ES-I3 (cell line): ENCODE data around the gene WDR11.

Experiments used
- H3K36me3 ChIP-seq: 2 replicates; pipeline ENCODE4 v1.6.1; 2013; ENCODE audit warnings: mild to moderate bottlenecking, low read length, control low read depth, moderate library complexity; ENCODE audit not compliant: insufficient read depth
- H3K4me1 ChIP-seq: 2 replicates; pipeline ENCODE4 v1.6.1; 2013; ENCODE audit warnings: mild to moderate bottlenecking, control low read depth, low read length; ENCODE audit not compliant: insufficient read depth
- H3K9ac ChIP-seq: 2 replicates; pipeline ENCODE4 v1.6.1; 2013; ENCODE audit warnings: low read depth, mild to moderate bottlenecking, low read length, moderate library complexity
- H3K9me3 ChIP-seq: 2 replicates; pipeline ENCODE4 v1.6.1; 2013; ENCODE audit warnings: mild to moderate bottlenecking, low read length, moderate library complexity; ENCODE audit not compliant: control insufficient read depth, insufficient read depth

The WDR11 gene

DNA sequence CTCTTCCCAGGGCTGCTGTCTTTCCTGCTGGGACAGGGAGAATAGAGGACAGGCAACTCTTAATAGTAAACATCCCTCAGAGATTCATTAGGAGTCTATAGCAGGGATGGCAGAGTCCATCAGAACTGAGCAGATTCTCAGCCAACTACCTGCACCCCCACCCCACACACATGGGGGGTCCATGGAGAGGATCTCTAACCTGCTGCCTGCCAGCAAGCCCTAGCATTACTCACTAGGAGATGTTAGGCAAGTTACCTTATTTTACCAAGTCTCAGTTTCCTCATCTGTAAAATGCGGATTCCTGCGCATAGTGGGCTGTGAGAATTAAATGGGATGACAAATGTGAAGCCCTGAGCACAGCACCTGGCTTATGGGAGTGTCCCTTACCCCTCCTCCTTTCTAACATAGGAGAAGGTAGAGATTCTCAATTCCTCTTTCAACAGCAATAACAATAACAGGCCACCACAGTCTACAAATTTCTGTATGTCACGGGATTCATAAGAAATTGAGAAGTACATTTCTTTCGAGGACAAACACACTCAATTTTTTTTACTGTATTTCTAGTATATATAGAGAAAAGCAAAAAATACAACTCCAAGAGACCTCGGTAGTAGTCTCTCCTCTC is 23.8 kb upstream of the WDR11 start:
- no peaks in the 10 kb centered on the region for H3K9me3 ChIP-seq
- no peak overlapping the region for H3K9ac ChIP-seq

GRCh38 chr10:120828763-120829319 is 22.3 kb upstream of the WDR11 start:
- Histone ChIP-seq H3K9me3 (no peaks in the 10 kb centered on the region), H3K9ac (no peak overlapping the region), H3K36me3 (no peaks in the 10 kb centered on the region), H3K4me1 (peaks cover 7% of the 10 kb centered on the region)

More for the DNA sequence above, 23.8 kb upstream of the WDR11 start:
- no peaks in the 10 kb centered on the region for H3K36me3 ChIP-seq
- H3K4me1 ChIP-seq, result peaks cover 7% of the 10 kb centered on the region

DNA sequence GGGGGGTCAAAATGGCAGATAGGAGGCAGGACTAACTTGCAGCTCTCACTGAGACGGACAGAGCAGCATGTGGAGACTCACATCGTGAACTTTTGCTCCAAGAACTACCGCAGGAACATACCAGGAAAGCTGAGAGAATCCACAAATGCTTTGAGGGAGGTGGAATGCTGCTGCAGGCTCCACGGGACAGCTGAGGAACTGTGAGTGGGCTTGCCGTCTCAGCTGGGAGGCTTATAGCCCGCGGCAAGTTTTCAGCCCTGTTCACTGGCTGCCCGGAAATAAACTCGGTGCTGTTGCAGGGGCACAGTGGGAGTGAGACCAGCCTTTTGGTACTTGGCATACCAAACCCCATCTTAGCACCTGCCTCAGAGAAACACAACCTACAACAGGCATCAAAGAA is 19.1 kb upstream of the WDR11 start:
- H3K9ac ChIP-seq, result no peak overlapping the region
- no peaks in the 10 kb centered on the region for H3K9me3 ChIP-seq
- no peaks in the 10 kb centered on the region for H3K4me1 ChIP-seq
- no peaks in the 10 kb centered on the region for H3K36me3 ChIP-seq

GRCh38 chr10:120833222-120833928 is 17.8 kb upstream of the WDR11 start:
- Histone ChIP-seq H3K9me3 (no peaks in the 10 kb centered on the region), H3K4me1 (no peaks in the 10 kb centered on the region), H3K36me3 (no peaks in the 10 kb centered on the region), H3K9ac (no peak overlapping the region)

GRCh38 chr10:120835603-120836002 is 15.6 kb upstream of the WDR11 start:
- H3K36me3 ChIP-seq, result no peaks in the 10 kb centered on the region
- no peaks in the 10 kb centered on the region for H3K9me3 ChIP-seq
- H3K4me1 ChIP-seq, result no peaks in the 10 kb centered on the region
- H3K9ac ChIP-seq, result no peak overlapping the region

DNA sequence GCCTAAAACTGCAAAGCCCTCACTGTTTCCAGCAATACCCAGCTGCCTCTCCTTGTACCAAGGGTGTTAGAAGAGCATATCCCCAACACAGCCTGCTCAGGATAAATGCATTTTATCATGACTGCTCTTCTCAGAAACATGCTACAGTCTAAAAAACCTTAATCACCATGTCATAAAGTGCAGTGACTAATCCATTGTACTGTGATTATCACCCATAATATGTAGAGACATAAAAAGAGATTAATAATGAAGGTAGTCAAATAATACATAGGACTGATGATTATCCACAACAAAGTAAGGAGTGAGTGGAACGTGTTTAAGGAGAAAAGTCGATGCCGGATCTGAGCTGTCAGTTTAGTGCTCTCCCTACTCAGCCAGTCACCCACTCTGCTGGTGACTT is 12.2 kb upstream of the WDR11 start:
- Histone ChIP-seq H3K4me1 (no peaks in the 10 kb centered on the region), H3K9me3 (no peaks in the 10 kb centered on the region), H3K9ac (no peak overlapping the region), H3K36me3 (no peaks in the 10 kb centered on the region)

- Histone ChIP-seq H3K9ac (no peak overlapping the region), H3K36me3 (no peaks in the 10 kb centered on the region), H3K4me1 (no peaks in the 10 kb centered on the region), H3K9me3 (no peaks in the 10 kb centered on the region)
Observed at GRCh38 chr10:120841522-120842189, 9.5 kb upstream of the WDR11 start.

GRCh38 chr10:120854388-120854787 is 3.2 kb downstream of the WDR11 start:
- no peak overlapping the region for H3K9ac ChIP-seq
- H3K36me3 ChIP-seq, result no peaks in the 10 kb centered on the region
- H3K4me1 ChIP-seq, result no peaks in the 10 kb centered on the region
- H3K9me3 ChIP-seq, result no peaks in the 10 kb centered on the region

- Histone ChIP-seq H3K9me3 (no peaks in the 10 kb centered on the region), H3K9ac (no peak overlapping the region), H3K4me1 (no peaks in the 10 kb centered on the region), H3K36me3 (peaks cover 9% of the 10 kb centered on the region)
Observed at GRCh38 chr10:120861178-120861855, 10.2 kb downstream of the WDR11 start.

GRCh38 chr10:120873741-120874140 is 22.6 kb downstream of the WDR11 start:
- H3K36me3 ChIP-seq, result no peaks in the 10 kb centered on the region; the same call in 1 of the 2 replicates
- no peaks in the 10 kb centered on the region for H3K9me3 ChIP-seq
- H3K9ac ChIP-seq, result no peak overlapping the region
- H3K4me1 ChIP-seq, result no peaks in the 10 kb centered on the region

GRCh38 chr10:120883071-120883470 is 31.9 kb downstream of the WDR11 start:
- Histone ChIP-seq H3K9ac (no peak overlapping the region), H3K9me3 (no peaks in the 10 kb centered on the region), H3K4me1 (no peaks in the 10 kb centered on the region), H3K36me3 (peaks cover 3% of the 10 kb centered on the region; the same call in 1 of the 2 replicates)

DNA sequence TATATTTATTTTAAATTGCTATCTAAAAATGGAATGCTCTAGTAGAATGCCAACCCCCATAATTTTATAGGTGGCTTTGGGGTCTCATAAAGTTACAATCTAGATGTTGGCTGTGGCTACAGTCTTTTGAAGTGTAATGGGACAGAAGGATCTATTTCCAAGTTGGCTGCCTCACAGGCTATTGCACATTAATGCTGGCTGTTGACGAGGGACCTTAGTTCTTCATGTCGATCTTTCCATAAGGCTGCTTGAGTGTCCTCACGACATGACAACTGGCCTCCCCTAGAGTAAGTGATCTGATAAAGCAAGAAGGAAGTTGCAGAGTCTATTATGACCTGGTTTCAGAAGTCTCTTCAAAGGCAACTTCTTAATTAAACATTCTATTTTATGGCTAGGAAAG is 36.3 kb downstream of the WDR11 start:
- Histone ChIP-seq H3K9ac (no peak overlapping the region), H3K36me3 (peaks cover 5% of the 10 kb centered on the region; the same call in 1 of the 2 replicates), H3K9me3 (no peaks in the 10 kb centered on the region), H3K4me1 (no peaks in the 10 kb centered on the region)

DNA sequence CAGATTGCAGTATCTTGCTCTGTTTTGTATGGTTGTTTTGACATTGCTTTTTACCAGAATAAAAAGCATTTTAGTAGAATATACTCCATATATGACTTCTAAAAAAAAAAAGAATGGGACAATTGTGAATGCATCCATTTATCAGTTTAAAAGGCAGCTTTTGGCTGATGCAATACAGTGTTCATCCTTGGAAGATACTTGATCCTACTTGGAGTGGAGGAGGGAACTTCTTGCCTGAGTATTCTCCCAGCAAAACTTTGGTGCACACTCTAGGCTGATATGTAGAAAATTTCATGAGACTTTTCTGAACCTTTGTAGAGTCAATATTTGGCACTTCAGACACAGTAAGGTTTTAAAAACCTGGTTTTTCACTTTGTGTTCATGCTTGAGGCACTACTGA is 40.2 kb downstream of the WDR11 start:
- no peak overlapping the region for H3K9ac ChIP-seq
- no peaks in the 10 kb centered on the region for H3K9me3 ChIP-seq
- no peaks in the 10 kb centered on the region for H3K4me1 ChIP-seq
- peaks cover 8% of the 10 kb centered on the region for H3K36me3 ChIP-seq

GRCh38 chr10:120894556-120894955 is 43.4 kb downstream of the WDR11 start:
- Histone ChIP-seq H3K9me3 (no peaks in the 10 kb centered on the region), H3K4me1 (no peaks in the 10 kb centered on the region), H3K36me3 (peaks cover 12% of the 10 kb centered on the region), H3K9ac (no peak overlapping the region)
